ENCODE results near the gene SVOPL.

DNA sequence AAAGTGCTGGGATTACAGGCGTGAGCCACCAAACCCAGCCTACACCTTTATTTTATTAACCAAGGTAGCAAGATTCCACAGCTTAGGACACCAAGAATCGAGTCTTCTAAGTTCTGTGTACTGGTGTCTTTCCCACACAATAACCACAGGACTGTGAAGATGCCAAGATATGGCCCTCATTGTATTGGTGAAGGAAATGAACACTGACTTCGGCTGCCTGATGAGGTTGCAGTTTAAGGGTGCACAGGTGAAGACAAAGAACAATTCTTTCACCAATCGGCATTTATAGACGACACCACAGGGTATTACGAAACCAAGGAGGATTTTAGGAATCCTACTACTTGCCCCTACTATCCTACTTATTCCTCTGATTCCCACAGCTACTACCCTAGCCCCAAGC is 47.5 kb upstream of the SVOPL start:
- no peak for TF ChIP-seq YY1 (IDR thresholded peaks at IDR 0.05; ENCODE audit: insufficient read depth, insufficient read length)
- no peak for TF ChIP-seq SUZ12 (IDR thresholded peaks at IDR 0.05; ENCODE audit: extremely low read depth, insufficient read depth, insufficient read length)

Data from NT2/D1 (cell line).